Neural progenitor cell (in vitro differentiated cells): ENCODE measurements around the gene OR6K3.

Experiments used
- EZH2 ChIP-seq: fragments of 200-600 bp; sonication (generic); IDR thresholded peaks from 2 replicates; pipeline ENCODE4 v1.6.1; 2017; ENCODE audit warnings: antibody characterized with exemption, mild to moderate bottlenecking, moderate library complexity
- EZH2phosphoT487 ChIP-seq: fragments of 200-600 bp; sonication (generic); IDR thresholded peaks from 2 replicates; pipeline ENCODE4 v1.6.1; 2017; ENCODE audit warnings: antibody characterized with exemption
- TF ChIP-seq, protein P1 (sequence below): fragments of 200-600 bp; sonication (generic); IDR thresholded peaks from 2 replicates; pipeline ENCODE4 v1.5.1; 2017; ENCODE audit warnings: antibody characterized with exemption, mild to moderate bottlenecking

DNA sequence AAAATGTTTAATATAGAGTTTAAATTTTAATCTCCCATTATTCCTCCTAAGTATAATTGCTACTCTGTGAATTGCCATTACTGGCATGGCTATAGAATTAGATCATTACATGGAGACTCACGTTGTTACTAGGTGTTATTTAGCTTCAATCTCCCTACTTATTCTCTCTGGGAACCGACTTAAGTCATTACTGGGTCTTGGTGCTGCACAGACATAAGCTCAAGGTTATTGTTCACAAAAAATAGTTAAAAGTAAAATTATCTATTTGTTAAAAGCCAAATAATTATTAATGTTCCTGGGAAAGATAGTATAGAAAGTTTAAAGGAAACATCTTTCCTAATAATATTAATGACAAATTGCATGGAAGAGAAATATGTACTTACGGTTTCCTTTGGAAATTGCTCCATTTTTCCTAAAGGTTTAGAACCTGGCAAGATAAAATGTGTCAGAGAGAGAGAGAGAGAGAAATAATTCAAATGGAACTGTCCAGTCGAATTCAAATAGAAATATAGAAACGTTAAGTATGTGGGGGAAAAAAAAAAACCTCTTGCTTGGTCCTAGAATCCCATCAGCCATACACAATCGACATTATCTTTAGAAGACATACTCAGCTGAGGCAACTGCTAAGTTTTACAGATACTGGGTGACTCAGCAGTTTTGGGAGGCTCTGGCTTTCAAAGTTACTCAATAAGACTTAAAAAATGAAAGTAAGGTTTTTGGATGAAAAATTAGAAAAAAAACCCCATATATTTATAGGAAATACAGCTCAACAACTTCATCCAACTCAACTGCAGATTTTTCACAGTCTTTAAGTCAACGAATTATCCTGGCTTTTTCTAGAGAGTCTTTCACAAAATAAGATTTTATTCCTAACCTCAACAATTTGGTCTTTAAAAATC, 34.2 kb downstream of the OR6K3 start, which contains the start of gene SPTA1:
- TF ChIP-seq, protein P1, sequence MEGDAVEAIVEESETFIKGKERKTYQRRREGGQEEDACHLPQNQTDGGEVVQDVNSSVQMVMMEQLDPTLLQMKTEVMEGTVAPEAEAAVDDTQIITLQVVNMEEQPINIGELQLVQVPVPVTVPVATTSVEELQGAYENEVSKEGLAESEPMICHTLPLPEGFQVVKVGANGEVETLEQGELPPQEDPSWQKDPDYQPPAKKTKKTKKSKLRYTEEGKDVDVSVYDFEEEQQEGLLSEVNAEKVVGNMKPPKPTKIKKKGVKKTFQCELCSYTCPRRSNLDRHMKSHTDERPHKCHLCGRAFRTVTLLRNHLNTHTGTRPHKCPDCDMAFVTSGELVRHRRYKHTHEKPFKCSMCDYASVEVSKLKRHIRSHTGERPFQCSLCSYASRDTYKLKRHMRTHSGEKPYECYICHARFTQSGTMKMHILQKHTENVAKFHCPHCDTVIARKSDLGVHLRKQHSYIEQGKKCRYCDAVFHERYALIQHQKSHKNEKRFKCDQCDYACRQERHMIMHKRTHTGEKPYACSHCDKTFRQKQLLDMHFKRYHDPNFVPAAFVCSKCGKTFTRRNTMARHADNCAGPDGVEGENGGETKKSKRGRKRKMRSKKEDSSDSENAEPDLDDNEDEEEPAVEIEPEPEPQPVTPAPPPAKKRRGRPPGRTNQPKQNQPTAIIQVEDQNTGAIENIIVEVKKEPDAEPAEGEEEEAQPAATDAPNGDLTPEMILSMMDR, result no peak
- TF ChIP-seq EZH2, result no peak
- TF ChIP-seq EZH2phosphoT487, result no peak
